GM20431 (cell line): ENCODE results near the gene MIPOL1.
"Not testable (repeated sequence)": the region's sequence is repeated elsewhere in the genome, so short reads cannot be mapped to it uniquely, and the experiment has no call there.

Source experiments
- in situ Hi-C: fragments of 300-500 bp; cut with MseI, MboI; formaldehyde crosslinking; loops from one replicate; pipeline ENCODE4 v1.15.0; 2020; ENCODE audit warnings: low sequenced_read_pairs; ENCODE audit not compliant: unreplicated experiment

MIPOL1 gene

GRCh38 chr14:37223947-37224474 lies 26.3 kb downstream of the MIPOL1 start:
- in situ Hi-C loops: no loop called here

GRCh38 chr14:37225668-37226067 lies 27.9 kb downstream of the MIPOL1 start:
- in situ Hi-C loops: not testable (repeated sequence)

- in situ Hi-C loops: no loop called here
Measured at GRCh38 chr14:37230551-37231194, 32.9 kb downstream of the MIPOL1 start.

- in situ Hi-C loops: no loop called here
Measured at GRCh38 chr14:37232907-37233481, 35.3 kb downstream of the MIPOL1 start.

GRCh38 chr14:37234222-37234621 lies 36.5 kb downstream of the MIPOL1 start:
- in situ Hi-C loops: no loop called here

GRCh38 chr14:37236044-37236443 lies 38.3 kb downstream of the MIPOL1 start:
- in situ Hi-C loops: not testable (repeated sequence)

- in situ Hi-C loops: no loop called here
Measured at GRCh38 chr14:37237094-37237493, 39.4 kb downstream of the MIPOL1 start.

GRCh38 chr14:37237735-37238200 lies 40.0 kb downstream of the MIPOL1 start:
- in situ Hi-C loops: no loop called here

GRCh38 chr14:37241198-37241597 lies 43.5 kb downstream of the MIPOL1 start:
- in situ Hi-C loops: loop anchor here (10.0 kb wide), 1 partner anchor 634 kb away; no protein-coding TSS in a partner anchor

GRCh38 chr14:37246427-37246829 lies 48.7 kb downstream of the MIPOL1 start:
- in situ Hi-C loops: loop anchor here (10.0 kb wide), 1 partner anchor 628 kb away; no protein-coding TSS in a partner anchor

- in situ Hi-C loops: loop anchor here (10.0 kb wide), 1 partner anchor 627 kb away; no protein-coding TSS in a partner anchor
Measured at GRCh38 chr14:37247791-37248461, 50.2 kb downstream of the MIPOL1 start.

- in situ Hi-C loops: no loop called here
Measured at GRCh38 chr14:37251775-37252174, 54.0 kb downstream of the MIPOL1 start.

- in situ Hi-C loops: no loop called here
Measured at GRCh38 chr14:37252434-37252833, 54.7 kb downstream of the MIPOL1 start.

- in situ Hi-C loops: no loop called here
Measured at GRCh38 chr14:37253905-37254304, 56.2 kb downstream of the MIPOL1 start.

GRCh38 chr14:37254411-37254947 lies 56.7 kb downstream of the MIPOL1 start:
- in situ Hi-C loops: no loop called here

- in situ Hi-C loops: no loop called here
Measured at GRCh38 chr14:37257501-37258070, 59.8 kb downstream of the MIPOL1 start.

GRCh38 chr14:37262649-37263048 lies 64.9 kb downstream of the MIPOL1 start:
- in situ Hi-C loops: no loop called here

- in situ Hi-C loops: no loop called here
Measured at GRCh38 chr14:37263656-37264236, 66.0 kb downstream of the MIPOL1 start.

- in situ Hi-C loops: no loop called here
Measured at GRCh38 chr14:37268788-37269187, 71.1 kb downstream of the MIPOL1 start.

- in situ Hi-C loops: no loop called here
Measured at GRCh38 chr14:37270629-37271028, 72.9 kb downstream of the MIPOL1 start.
